Caki2 (cell line): ENCODE results near the gene TTN. TPM values are rescaled to one million over a fixed set of nuclear protein-coding genes. Genes with fewer than 3 reads are reported as not detected.

ENCODE experiments used
- DNase-seq: peaks from one replicate; pipeline ENCODE4 v3.0.0-alpha.2; 2015; ENCODE audit warnings: low read depth
- in situ Hi-C: cut with HindIII; loops from 2 replicates; pipeline ENCODE4 v1.10.0; 2016; ENCODE audit warnings: low sequenced_read_pairs, low pct_unique_long_range_greater_than_20kb, mixed read lengths
- total RNA-seq: library from RNA; depleted of rRNA; stranded (reverse); fragments of >200 nt; shearing (Covaris generic); gene quantifications from 2 replicates; pipeline ENCODE4 v1.2.3, GENCODE V29; 2014; ENCODE audit warnings: low replicate concordance

TTN gene
- total RNA-seq, 1 experiment from 2014 or later = under 0.01 TPM

DNA sequence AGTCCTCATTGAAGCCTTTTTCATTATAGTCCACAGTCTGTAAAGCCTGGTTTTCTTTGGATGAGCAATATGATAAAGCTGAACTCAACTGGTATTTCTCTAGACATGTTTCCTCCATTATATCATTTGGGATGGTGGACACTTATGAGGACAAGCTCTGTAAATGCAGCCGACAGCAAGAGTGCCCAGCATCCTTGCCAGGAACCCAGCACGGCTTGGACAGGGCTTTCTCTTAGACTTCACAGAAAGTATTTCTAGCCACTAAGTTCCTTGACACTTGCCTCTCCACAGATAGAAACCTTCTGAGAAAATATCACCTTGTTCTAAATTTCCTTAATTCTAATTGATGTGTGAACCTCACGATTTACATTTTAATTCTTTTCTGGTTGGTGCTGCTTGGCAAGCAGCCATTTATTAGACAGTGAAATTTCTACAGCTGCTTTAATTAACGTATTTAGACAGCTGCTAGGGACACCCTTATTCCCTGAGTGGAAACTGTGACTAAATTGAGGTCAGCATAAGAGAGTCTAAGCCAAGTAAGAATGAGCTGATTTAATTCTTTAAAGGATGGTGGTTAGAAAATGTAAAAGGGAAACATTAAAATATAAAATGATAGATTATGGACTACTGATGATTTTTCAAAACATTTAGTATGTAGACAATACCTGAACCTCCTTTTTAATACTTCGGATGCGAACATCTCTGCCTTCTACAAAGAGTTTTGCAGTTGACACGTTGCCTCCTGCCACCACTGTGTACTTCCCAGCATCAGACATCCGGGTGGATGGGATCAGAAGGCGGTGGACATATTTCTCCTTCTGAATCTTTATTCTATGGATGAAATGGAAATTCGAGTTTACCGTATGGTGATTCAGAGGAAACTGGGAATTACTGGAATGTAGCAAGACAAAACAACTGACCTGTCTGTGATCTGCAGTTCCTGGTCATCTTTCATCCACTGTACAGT, 39.8 kb downstream of the TTN start:
- in situ Hi-C loops = no loop called here

DNA sequence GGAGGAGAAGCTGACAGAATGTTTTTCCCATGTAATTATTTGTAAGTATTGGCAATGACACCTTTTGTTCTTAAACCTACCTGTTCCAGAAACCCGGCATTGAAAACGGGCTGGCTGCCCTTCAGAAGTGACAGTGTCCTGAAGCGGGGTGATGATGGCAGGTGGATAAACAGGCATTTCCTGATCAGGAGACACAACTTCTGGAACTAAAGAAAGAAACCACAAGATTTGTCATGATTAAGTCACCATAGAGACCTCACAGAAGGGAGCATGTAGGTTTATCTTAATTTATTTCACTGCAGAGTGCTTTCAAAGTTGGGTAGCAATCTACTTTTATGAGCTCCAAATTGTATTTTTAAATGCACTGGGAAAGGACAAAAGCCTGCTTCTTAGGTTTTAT, 43.1 kb downstream of the TTN start:
- in situ Hi-C loops = no loop called here
- no peak for DNase-seq

More for the DNA sequence above, 39.8 kb downstream of the TTN start:
- no peak for DNase-seq

DNA sequence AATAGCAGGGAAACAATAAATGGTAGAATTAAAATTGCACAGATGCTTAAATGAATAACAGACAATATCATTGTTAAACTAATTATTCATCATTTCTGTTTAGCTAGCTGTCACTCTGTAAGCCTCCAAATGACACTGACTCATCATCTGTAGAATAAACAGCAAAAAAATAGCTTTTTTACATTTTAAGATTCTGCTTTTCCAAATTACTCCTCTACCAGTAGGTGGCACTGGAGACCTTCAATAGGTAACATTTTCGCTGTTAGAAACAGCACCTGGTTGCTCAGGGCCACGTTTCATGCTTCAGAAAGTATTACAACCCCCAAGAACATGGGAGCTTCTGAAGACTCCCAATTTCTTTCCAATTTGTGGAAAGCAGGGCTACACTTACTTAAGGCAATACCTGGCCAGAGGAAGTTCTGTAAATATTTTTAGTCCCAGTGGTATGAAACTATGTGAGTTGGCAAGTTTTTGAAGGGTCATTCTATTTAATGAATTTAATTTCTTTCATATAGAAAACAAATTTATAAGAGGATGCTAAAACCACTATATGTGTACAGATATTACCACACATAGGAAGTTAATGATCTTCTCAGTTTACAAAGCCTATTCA, 45.4 kb downstream of the TTN start:
- DNase-seq = peak; percentile 42
- in situ Hi-C loops = no loop called here

DNA sequence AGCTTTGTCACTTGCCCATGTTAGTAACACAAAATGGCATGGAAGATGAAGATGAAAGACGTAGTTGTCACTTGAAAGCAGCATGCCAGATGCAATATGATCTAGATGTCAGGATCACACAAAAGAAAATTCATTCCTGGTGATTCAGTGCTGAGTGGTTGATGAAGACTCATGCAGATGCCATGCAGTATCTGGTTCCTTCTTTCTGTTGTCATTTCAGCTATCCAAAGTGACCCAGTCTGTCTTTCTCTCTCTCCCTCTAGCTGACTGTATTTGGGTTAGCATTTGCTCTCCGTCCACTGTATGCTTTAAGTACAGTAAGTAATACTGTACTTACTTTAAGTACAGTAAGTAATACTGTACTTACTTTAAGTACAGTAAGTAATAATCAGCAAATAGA, 50.4 kb downstream of the TTN start:
- no peak for DNase-seq
- in situ Hi-C loops = no loop called here

DNA sequence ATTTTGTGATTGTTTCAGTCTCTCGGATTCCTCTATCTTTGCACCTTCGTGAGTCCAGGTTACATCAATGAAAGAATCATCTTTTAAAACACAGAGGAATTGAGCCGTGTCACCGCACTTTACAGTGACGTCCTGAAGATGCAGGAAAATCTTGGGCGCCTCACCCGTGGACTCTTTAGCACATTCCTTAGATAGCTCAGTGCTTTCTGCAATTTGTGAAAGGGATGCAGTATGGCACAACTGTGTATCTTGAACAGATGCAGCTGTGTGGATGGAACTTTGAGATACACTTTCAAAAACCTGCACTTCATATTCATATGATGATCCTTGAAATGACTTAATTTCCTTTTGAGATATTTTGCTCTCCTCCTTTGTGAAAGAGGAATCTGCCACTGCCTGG, 50.9 kb downstream of the TTN start:
- DNase-seq = no peak
- in situ Hi-C loops = no loop called here

DNA sequence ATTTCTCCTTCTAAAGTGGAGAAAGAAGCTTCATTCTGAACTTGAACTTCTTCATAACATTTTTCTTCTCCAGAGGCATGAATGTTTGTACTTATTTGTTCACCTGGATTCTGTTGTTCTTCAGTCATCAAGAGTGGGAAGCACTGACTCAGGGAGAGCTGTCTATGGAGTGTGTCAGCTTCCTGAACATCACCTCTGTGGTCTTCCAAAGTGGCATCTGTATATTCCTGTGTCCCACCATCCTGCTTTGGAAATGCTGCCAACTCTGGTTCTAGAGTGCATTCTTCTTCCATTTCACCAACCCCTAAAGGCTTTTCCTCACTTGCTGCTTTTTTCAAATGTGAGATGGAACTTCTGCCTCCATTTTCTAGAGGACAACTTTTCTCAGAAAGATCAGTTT, 59.5 kb downstream of the TTN start:
- DNase-seq = no peak
- in situ Hi-C loops = no loop called here

DNA sequence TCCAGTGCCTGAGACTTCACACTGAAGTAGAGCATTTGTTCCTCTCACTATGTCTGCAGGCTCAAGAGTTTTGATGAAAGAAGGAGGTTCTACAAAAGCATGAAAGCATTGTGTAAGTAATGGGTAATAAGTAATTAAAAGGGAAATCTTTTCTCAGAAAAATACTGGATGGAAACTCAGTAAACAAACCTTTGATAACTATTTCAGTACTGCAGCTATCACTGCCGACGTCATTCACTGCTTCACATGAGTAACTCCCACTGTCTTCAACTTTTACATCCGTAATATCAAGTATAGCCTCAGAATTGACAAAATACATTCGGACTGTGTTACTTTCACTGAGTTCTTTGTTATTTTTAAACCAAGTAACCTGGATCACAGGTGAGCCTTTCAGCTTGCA, 72.7 kb downstream of the TTN start:
- in situ Hi-C loops = no loop called here
- no peak for DNase-seq

DNA sequence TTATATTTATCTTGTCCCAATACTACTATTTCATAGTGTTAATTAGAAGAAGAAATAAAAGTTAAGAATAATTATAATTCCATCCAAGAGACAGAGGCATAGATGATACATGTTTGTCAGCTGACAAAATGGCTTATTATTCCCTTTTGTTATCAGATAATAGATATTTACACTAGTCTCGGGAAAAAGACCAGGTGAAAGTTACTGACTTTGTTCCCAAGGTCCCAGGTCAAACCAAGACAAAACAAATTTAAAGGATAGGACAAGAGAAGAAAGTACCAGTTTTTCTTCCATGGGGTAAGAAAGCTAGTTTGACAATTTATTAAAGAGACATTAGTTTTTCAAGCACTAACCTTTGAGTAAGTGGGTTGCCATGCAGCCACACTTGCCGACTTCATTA, 73.2 kb downstream of the TTN start:
- in situ Hi-C loops = no loop called here
- no peak for DNase-seq

DNA sequence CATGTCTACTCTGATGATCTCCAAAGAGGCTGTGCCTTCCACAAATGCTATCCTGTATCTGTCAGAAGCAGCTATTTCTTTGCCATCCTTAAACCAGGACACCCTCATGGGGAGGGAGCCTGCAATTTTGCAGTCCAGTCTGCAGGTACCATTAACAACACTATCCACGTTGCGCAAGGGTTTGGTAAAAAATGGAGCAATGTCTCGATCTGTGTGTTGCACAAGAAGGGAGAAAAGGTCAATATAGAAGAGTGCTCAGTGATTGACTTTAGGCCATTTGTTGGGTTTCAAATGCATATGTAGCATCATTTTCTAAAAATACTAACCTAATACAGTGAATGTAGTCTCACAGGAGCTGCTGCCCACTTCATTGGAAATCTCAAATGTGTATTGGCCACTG, 74.3 kb downstream of the TTN start:
- no peak for DNase-seq
- in situ Hi-C loops = no loop called here

DNA sequence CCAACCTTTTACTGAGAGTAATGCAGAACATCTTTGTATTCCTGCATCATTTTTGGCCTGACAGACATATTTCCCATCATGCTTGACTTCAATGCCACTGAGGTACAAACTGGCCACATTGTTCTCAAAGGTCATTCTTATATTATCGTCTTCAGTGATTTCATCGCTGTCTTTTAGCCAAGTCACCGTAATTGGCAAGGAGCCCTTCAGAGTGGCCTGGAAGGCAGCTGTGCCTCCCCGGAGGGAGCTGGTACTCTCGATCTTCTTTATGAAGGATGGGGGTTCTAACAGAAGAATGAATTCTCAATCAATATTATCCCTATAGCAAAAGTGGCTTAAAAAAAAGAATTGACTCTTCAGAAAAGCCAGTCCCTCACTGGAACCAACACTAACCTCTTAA, 75.9 kb downstream of the TTN start:
- in situ Hi-C loops = no loop called here
- no peak for DNase-seq

DNA sequence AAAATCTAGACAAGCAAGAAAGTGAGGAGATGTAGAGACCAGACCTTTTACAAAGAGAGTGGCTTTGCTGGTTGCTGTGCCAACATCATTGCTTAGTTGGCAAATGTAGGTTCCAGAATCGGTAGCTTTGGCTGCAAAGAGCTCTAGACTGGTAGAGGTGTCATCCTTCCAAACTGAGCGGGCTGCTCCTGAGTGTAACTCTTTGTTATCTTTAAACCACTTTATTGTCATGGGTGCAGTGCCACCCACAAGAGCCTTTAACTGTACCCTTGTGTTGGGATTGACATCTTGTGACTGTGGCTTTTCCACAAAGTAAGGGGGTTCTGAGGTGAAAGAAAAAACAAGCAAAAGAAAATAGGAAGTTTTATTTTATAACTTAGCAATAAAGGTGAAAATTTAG, 77.2 kb downstream of the TTN start:
- in situ Hi-C loops = no loop called here
- DNase-seq = no peak

DNA sequence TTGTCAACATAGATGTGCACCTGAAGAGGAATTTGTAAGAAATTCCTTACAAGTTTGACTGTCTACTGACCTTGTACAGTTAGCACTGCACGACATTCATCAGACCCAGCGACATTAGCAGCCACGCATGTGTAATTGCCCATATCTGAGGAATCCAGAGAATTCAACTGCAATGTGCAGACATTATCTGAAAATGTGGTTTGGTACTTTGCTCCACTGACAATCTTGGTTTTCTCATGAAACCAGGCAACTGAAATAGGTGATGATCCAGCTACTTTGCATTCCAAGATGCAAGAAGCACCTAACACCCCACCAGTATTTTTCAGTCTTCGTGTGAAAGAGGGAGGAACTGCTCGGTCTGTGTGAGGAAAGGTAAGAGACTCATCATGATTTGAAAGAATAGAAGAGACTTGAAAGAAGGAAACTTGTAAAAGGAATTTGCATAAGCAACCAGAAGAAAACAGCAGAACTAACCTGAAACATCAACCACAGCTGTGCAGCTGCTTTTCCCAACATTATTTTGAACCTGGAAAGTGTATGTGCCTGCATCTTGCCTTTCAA, 83.4 kb downstream of the TTN start:
- no peak for DNase-seq
- in situ Hi-C loops = no loop called here

DNA sequence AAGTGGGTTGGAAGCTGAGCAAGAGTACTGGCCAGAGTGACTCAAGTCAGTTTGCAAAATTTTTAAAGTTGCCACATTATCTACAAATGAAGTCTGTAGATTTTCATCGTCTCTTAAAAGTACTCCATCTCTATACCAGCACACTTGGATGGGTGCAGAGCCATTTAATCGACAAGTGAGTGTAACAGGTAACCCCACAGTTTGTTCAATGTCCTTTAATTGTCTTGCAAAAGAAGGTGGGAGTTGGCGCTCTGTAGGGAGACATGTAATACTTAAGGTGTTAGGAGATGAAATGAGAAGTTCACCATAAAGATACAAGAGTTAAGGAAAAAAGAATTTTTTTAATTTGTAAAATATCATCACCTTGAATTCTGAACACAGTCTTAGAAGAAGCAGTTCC, 84.9 kb downstream of the TTN start:
- in situ Hi-C loops = no loop called here

DNA sequence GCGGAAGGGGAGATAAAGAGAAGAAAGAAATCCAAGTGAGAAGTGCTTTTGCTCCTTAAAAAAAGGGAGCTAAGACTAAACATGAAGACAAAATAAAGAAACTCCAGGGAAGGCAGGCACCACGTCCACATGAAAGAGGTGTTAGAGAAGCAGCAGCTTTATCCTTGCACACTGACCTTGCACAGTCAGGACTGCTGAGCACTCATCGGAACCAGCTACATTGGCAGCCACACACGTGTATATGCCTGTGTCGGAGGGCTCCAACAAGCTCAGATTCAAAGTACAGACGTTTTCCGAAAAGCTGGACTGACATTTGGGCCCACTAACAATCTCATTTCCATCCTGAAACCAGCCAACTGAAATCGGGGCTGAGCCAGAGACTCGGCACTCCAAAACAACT, 88.2 kb downstream of the TTN start:
- in situ Hi-C loops = no loop called here
- DNase-seq = no peak

More for the DNA sequence above, 84.9 kb downstream of the TTN start:
- DNase-seq = no peak

DNA sequence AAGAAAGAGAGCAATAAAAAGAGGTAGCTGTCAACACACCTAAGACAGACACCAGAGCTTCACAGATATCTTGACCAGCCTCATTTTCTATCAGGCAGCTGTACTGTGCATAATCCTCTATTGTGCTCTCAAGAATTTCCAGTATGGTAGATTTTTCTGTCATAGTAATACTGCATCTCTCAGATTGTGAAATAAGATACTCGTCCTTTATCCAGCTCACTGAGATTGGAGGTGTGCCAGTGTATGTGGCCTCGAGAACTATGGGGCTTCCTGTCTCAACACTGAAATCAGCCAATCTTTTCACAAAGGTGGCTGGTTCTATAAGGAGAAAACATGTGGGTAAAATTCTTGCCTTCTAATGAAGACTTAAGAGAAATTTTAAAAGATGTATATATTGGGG, 88.9 kb downstream of the TTN start:
- in situ Hi-C loops = no loop called here
- no peak for DNase-seq

DNA sequence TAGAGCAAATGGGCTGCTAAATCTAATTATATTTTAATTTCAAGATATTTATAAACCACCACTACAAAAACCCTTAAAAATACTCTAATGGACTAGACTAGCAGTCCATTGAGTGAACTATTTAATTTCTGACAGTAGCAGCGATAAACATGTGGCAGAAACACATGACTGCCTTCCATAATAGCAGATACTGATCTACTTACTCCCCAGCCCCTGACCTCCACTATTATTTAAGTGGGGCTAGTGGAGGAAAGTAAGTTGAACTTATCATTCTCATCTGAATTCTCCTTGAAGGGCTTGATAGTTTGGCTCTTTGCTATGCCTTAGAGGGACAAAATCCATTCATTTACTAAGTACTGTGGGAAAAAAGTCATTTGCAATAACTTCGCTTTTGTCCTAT, 90.8 kb downstream of the TTN start:
- no peak for DNase-seq
- in situ Hi-C loops = no loop called here

DNA sequence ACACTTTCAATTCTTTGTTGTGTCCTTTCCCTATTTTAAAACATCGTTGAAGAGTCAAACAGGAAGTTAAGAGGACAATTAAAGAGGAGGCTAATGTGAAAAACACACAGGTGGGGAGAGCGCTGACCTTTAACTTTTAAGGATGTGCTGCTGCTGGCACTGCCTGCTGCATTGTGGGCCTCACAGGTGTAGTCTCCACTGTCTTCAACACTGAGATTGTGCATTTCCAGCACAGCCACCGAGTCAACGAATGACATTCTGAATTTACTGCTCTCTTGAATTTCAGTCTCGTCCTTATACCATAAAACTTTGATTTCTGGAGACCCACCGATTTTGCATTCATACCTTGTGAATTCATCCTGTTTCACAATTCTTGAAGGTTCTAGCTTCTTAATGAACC, 91.9 kb downstream of the TTN start:
- in situ Hi-C loops = no loop called here

DNA sequence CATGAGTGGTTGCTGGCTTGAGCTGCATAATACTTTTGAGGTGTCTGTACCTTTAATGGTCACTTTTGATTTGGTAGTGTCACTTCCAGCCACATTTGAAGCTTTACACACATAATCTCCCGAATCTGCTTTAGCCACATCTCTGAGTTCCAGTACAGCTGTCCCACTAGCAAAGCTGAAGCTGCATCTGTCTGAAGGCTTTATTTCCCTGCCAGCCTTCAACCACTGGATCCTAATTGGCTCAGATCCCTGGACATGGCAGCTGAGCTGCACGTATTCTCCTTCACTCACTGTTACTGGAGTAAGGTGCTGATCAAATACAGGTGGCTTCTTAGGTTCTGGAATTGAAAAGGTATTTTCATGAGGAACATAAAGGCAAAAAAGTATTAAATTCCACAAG, 99.7 kb downstream of the TTN start:
- in situ Hi-C loops = no loop called here

More for the DNA sequence above, 91.9 kb downstream of the TTN start:
- DNase-seq = no peak

DNA sequence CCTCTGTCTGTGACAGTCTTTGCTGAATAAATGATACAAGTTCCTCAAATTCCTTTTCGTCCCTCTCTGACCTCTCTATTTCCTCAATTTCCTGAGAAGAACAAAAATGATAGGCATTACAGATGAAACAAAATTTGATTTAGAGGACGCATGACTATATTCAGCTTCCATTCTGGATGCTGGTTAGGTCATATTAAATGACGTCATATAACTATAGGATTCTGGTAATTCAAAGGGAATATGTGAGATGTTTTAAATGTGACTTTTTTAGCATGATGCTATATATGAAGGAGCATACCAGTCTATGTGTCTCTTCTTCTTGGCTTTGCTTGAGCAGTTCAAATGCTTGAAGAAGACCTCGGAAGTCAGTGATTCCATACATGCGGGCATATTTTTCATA, 102.3 kb downstream of the TTN start:
- no peak for DNase-seq
- in situ Hi-C loops = no loop called here

More for the DNA sequence above, 99.7 kb downstream of the TTN start:
- DNase-seq = no peak
